GM21515 (cell line): ENCODE measurements around the gene LYST.
A peak's percentile ranks its signal among the peaks of the same experiment; 100 is the strongest.

Experiments used
- ATAC-seq: cut with Tn5 transposase; IDR thresholded peaks from one replicate; pipeline ENCODE4 v1.9.1; 2021; ENCODE audit not compliant: unreplicated experiment

LYST gene

DNA sequence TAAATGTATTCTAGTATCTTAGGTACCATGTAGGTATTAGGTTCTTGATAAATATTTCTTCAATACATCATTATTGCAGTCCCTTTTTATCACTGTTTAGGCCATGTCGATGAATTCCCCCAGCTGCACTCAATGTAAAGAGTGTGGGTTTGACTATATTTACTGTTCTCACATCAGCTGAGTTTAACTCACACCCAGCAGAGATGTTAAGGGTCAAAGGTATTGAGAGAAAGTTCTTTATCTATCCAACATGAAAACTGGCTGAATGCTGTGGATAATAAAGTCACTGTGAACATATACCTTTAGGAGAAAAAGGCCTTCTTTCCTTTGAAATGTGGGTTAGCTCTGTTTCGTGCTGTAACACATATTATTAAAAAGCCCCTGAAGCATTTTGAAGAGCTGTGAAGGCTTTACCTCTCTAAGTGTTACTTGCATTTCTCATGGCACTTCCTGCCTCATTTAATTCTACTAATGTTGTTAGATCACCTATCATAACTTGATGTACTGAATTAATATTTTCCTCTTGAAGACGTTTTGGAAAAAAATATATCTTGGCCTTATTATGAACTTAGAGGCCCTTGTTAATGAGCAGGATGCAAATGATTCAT is 19.1 kb upstream of the LYST start:
- no peak for ATAC-seq

DNA sequence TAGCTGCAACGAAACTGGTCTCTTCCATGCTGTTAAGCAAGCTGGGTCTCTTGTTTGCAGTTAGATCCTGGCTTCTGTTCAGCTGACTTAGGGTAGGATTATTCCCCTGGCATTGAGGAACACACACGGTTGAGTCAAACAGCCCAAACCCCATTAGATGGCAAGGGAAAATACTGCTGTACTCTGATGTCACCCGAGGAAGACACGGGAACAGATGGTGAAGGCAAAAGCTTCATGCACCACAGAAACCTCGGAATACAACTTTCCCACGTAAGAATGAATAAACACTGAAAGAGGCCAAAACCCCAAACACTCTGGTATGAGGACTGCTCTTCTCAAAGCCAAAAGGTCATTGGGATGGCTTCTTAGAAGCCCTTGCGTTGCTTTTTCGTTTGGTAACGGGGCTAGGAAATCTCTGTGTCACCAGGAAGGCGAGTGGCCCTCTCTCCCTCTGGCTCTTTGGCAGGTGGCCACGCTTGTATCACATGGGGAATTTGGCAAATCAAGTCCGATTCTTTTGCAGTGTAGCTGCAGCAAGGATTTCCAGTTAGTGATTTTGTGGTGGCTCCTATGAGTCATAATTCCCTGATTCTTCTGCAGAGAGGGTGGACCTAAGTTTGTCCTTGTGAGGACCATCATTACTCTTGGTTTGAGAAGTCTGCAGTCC is 16.7 kb upstream of the LYST start:
- ATAC-seq, result no peak

DNA sequence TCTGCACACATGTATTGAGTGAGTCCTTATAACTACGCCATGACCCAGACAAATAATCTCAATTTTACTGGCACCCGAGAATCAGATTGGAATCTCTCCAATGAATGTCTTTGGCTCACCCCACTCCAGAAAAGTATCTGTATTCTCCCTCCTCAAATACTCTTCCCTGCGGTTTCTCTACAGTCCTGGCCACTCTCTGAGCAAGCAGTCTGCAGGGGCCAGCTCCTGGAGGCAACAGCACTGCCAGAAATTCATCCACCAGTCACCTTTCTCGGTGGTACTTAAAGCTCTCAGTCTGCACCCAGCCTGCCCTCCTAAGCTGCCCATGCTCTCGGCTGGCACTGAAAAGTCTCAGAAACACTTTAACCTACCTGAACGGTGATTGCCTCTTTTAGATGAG is 16.1 kb upstream of the LYST start:
- ATAC-seq, result no peak

DNA sequence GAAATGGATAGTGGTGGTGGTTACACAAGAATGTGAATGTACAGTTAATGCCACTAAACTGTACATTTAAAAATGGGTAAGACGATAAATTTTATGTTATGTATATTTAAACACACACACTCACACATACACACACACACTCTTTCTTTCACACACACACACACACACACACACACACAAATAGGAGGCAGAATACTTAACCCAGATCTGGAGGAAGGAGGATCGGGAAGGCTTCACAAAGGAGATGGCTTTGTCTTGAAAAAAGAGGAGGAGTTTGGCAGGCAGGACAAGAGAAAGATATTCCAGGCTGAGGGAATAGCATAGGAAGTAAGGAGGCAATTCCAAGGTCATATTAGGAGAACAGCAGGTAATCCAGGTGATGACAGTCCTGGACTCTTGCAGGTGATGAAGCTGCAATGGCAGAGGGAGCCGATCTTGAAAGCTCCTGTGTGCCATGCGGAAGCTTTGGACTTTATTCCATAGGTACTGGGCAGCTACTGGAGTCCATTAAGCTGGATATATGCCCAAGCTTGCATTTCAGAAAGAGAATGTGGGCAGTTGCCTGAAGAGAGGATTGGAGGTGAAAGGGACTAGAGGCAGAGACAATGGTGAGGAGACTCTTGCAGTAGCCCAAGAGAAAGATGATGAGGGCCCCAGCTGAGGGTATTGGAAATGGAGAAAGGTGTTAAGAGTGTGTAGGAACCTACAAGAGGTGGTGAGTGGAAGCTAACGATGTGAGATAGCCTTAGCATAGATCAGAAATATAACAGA is 15.4 kb upstream of the LYST start:
- ATAC-seq, result no peak

DNA sequence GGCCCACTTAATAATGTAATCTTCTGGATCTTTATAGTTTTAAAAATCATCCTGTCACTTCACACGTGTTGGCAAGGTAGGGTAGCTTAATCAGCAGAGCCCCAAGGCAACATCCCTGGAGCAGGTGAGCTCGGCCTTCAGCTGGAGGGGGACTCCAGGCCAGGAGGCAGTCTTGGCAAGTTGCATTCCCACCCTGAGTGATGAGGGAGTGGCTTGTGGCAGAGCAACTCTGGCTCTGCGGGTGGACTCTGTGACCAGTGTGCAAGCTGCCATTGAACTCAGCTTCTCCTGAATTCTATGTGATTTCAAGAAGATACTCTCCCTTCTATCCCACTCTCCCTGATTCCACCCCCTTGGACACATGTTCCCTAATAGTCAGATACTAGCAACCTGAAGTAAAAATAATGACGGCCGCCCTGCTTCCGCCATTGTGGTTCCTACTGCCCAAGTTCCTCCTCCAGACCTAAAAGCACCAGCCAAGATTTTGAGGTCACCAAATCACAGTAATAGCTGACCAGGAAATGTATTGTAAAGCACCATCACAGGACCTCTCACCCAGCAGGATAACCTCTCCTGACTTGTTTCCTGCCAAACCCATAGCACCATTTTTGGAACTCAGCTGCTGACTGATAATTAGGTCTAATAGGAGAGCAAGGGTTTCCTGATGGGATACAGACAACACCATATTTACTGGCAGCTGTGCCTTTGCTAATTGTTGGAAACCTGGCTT is 11.5 kb upstream of the LYST start:
- ATAC-seq, result no peak

DNA sequence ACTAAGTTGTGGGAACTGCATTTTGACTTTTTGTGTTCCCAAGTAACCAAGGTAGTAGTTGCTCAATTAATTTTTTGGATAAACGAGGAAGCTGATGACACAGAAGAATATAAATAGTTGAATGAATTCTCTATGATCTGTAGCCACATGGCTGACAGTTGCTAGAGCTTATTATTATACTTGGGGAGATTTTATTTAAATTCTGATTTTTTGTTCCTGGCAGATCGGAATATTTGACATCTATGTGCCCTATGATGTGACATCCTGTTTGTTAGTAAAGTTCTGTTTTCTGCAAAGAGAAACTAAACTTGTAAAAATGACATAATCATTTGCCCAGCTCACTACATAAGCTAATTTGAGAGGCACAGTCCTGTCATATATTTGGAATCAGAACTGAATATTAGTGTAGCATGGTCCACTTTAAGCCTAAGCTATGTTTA is 9.7 kb upstream of the LYST start:
- ATAC-seq, result no peak

DNA sequence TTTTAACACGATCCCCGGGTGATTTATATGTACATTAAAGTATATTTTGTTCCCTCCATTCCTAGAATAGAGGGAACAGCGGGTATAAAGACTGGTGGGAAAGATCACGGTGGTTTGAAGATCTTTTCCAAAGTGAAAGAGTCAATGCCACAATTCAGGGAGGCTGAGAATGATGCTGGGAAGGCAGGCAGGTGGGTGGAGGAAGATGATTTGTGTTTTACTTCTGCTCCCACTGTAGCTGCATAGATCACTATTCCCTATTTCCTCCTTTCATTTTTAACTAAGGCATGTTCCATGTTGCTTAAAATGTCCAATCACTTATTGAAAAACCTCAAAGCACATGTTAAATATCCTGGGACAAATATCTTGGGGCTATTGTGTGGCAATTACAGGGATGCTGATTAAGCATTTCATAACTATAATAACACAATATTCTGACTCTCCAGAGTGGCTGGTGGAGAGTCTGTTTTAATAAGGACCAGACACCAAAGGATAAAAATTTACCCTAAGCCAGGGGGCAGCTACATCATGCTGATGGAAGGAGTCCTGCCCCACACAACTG is 8.4 kb upstream of the LYST start:
- ATAC-seq, result no peak

DNA sequence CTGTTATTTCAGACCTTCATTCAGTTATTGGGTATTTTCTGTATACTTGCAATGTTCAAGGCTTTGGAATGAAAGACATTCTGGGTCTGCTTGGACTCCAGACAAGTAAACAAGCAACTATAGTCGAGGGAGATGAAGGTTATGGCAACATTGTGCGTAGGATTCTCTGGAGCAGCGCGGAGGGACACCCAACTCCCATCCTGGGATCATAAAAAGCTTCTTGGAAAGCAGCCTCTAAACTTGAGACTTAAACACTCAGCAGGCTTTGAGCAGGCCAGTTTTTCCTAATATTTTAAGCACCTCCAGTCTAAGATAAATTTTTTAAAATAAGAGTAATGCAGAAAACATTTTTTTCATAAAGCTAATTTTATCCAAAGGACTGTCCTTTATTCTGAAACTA is 7.6 kb upstream of the LYST start:
- ATAC-seq, result no peak

DNA sequence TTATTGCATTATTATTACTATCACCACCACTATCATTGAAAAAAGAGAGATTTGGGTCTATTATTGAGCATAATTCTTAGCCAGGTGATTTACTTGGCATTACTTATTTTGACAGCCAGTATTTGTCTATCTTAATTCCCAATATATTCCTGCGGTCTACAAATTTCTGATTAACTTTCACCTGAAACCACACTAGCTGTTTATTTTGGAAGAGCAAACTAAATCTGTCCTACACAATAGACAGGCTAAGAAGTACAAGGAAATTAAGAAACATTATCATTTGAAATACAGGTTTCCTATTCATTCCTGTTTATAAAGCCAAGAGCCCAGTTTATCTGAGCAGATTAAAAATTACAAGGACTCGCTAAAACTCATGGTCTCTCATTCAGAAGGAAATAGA is 6.9 kb upstream of the LYST start:
- no peak for ATAC-seq

DNA sequence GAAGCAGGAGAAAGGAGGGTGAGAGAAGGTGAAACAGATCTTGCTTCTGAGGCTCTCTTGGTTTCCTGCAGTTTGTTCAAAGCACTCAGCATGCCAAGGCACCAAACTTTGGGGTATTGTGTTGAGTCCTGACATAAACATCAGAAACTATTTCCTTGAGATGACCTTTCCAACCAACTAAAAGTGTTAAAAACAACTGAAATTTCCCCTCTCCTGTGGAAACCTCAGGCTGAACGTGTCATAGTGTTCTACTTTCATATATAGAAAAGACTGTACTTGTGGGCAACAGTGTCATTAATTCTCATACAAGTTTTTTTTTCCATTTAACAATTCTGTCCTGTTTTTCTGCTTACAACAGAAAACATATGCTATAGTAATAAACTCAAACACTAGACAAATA is 6.3 kb upstream of the LYST start:
- no peak for ATAC-seq

DNA sequence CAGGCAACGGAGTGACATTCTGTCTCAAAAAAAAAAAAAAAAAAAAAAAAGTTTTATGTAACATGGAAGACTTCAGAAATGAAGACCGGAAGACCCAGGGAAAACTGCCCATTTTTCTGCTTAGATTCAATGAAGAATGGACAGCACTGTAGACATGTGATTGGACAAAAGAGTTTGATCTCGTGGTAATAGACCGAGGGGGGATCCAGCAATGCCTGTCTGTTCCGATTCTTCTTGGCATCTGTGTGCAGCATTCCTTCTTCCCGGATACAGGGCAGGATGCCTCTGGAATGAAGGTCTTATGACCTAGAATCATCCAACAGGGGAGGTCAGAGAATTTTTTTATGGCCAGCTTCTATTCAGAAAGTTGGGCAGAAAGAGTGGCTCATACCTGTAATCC is 5.6 kb upstream of the LYST start:
- no peak for ATAC-seq

DNA sequence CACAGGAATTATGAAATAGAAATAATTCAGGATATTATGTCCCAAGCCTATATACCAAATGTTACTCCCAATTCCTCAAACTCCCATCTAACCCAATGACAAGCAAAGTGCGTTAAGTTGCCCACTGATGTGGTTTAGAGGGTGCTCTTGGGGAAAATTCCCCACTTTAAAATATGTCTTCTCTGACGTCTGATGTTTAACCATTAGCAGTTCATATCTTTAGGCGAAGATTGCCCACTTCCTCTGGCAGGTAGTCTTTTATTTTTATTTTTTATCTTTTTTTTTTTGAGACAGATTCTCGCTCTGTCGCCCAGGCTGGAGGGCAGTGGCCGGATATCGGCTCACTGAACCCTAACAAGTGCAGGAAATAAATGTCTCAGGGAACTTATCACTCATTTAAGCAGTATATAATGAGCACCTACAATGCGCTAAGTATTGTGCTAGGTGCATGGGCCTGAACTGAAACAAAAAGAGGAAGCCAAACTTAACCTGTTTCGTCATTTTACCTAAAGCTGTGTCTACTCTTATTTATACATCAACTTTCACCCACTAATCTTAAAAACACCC is 1.3 kb upstream of the LYST start:
- ATAC-seq, result peak; percentile 30

DNA sequence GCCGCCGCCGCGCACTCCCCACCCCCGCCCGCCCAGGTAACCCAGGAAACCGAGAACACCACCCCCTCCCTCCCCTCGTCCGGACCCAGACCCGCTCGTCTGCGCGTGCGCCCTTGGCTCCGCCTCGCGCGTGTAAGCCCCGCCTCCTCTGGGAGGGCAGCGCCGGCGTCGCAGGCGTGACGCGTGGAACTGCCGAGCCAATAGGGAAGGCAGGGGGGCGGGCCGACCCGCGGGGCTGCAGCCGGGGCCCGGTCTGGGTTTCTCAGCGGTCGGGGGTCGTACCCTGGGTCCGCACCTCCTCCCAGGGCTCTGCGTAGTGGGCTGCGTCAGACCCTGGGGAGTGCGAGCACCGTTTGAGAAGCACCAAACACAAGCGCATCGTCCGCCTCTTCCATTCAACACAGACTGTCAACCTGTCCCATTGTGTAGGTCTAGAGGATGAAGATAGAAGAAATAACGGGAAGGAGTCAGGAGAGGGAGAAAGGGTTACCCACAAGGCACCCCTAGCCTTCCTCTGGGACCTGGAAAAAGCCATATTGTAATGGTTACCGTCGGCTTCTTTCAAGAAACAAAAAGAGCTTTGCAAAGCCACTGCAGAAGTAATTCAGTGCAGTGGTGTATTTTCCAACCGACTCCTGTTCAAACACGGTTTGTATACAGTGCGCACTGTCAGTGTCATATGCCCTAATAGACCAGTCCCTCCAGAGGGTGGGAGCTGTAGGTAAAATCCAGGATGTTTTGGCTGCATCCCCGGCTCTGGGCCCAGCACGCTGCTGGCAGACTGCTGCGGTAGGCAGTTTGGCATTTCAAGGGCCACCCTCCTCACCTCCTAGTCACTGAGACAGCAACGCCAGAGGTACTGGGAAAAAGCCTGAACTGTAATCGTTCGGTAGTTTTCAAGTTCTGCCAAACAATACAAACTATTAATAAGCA is 473 bp upstream of the LYST start:
- ATAC-seq, result peak; percentile 81

DNA sequence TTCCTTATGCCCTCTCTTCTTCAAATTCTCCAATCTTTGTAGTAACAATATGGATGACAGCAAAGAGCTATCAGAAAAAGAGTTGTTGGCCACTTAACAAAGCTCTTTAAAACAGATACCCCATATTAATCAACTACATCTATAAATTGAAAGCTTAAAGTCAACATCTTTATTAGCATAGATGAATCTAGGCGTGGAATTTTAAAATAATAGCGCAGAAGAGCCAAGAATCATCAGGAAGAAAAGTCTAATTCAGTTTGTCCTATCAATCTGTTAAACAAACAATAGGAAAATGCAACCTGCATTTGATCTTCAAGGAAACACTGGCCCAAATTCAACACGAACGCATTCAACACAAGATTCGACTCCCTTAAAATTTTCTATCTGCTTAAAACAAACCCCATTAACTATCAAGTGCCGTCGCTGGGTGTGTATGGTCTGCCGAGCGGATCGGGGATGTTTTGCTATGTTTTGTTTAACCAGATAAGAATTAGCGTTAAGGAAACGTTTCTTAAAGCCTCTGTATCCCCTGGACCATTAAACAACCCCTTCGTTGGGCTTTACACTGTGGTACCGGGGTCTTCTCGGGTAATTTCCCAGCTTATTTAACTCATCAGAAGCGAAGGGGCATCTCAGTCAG is 1.0 kb downstream of the LYST start:
- ATAC-seq, result peak; percentile 2

DNA sequence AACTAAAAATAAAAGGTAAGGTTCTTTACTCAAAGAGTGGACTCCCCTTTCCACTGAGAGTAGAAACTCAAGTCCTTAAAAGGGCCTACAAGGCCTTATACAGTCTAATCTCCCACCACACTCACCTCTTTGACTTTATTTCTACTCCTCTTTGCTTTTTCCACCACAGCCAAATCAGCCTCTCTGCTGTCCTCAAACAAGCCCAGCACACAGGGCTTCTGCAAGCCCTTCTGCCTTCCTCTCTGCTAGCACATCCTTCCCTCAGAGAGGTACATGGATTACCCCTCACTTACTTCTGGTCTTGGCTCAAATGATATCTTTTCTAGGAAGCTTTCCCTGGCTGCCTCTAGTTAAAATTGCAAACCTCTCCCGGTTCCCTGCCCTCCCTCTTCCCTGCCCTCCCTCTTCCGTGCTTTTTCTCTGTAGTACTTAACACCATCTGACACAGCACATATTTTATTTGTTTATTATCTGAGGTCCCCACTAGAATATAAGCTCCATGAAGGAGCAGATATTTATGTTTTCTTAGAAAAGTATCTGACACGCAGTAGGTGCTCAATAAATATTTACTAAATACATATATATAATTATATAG is 1.7 kb downstream of the LYST start:
- no peak for ATAC-seq

DNA sequence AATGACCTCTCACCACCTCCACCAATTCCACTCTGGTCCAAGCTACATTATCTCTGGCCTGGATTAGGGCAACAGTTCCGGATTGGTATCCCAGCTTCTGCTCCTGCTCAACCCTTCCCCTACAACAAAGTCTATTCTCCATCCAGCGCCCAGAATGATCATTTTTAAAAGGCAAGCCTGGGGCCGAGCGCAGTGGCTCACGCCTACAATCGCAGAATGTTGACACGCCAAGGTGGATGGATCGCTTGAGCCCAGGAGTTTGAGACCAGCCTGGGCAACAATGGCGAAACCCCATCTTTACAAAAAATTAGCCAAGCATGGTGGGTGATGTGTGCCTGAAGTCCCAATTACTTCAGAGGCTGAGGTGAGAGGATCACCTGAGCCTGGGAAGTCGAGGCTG is 2.2 kb downstream of the LYST start:
- no peak for ATAC-seq

DNA sequence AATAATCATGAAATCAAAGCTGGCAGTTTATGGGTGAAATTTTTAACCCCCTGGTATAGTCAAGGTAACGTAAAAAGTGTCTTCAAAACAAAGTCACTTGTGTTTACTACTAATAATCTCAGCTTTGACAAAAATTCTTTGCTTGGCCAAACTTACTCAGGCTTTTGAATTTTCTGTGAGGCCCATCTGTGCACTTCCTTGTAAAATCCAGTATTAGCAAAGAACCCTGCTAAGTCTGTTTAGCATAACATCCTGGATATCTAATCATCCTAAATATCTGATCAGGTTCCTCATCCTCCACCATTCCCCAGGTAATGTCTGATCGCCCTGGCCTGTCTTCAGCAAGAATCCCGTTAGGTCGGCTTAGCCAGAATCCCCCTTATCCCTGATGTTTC is 3.0 kb downstream of the LYST start:
- no peak for ATAC-seq

DNA sequence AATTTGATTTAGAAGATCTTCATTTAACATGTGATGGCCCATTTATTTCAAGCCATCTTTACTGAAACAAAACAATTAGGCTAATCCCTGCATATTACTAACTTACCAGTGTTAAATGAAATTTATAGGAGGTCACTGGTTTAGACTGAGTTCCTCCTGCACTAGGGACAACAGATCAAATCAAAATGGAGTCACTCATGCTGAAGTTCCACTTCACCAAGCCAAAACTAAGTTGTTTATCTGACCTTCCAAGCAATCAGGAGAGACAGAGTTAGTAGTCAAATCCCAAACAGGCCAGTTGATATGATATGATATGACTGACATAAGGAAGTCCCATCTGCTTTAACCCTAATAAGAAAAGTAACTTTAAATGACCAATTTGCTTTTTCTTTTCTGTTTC is 4.8 kb downstream of the LYST start:
- no peak for ATAC-seq

DNA sequence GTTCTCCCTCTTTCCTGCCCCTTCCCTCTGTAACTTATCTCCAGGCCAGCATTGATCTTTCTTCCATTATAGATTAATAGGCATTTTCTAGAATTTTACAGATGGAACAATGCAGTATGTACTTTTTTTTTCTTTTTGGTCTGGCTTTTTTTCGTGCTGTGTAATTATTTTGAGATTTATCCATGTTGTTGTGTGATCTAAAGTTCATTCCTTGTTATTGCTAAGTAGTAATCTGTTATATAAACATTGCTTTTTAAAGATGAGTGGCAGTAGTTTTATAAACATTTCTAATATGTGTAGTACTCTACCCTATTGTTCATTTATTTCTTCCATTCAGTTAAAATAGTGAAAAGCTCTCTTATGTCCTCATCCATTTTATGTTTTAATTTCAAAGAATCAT is 5.9 kb downstream of the LYST start:
- ATAC-seq, result no peak
